Activated naive CD4-positive, alpha-beta T cell treated with anti-CD3 and anti-CD28 coated beads, Interleukin-2, amount 50 U/mL, for 24 hours (primary cell): ENCODE measurements around the gene MARF1.
"Not testable (repeated sequence)": the region's sequence is repeated elsewhere in the genome, so short reads cannot be mapped to it uniquely, and the experiment has no call there.

Experiments used
- H3K27ac Mint-ChIP-seq: one replicate; pipeline ENCODE4 v1.8.0; 2021; ENCODE audit warnings: mild to moderate bottlenecking, mixed read lengths
- H3K27me3 Mint-ChIP-seq: one replicate; pipeline ENCODE4 v1.8.0; 2021; ENCODE audit warnings: mixed read lengths
- H3K36me3 Mint-ChIP-seq: one replicate; pipeline ENCODE4 v1.8.0; 2021; ENCODE audit warnings: mixed read lengths
- H3K4me1 Mint-ChIP-seq: one replicate; pipeline ENCODE4 v1.8.0; 2021; ENCODE audit warnings: mixed read lengths
- H3K4me3 Mint-ChIP-seq: one replicate; pipeline ENCODE4 v1.8.0; 2021; ENCODE audit warnings: mild to moderate bottlenecking, mixed read lengths
- H3K9me3 Mint-ChIP-seq: one replicate; pipeline ENCODE4 v1.8.0; 2021; ENCODE audit warnings: mixed read lengths

Gene MARF1

GRCh38 chr16:15583526-15583925 lies 59.4 kb downstream of the MARF1 start:
- Mint-ChIP-seq H3K36me3 (peaks cover 16% of the 10 kb centered on the region), H3K4me1 (peaks cover 9% of the 10 kb centered on the region), H3K27me3 (no peaks in the 10 kb centered on the region), H3K27ac (no peak overlapping the region), H3K9me3 (peaks cover 6% of the 10 kb centered on the region), H3K4me3 (no peak overlapping the region)

- peaks cover 6% of the 10 kb centered on the region for H3K9me3 Mint-ChIP-seq
- peaks cover 4% of the 10 kb centered on the region for H3K4me1 Mint-ChIP-seq
- no peak overlapping the region for H3K4me3 Mint-ChIP-seq
- H3K36me3 Mint-ChIP-seq, result peaks cover 12% of the 10 kb centered on the region
- no peak overlapping the region for H3K27ac Mint-ChIP-seq
- no peaks in the 10 kb centered on the region for H3K27me3 Mint-ChIP-seq
These were observed 61.7 kb downstream of the MARF1 start for GRCh38 chr16:15581127-15581815.

GRCh38 chr16:15578824-15579223 lies 64.1 kb downstream of the MARF1 start:
- no peaks in the 10 kb centered on the region for H3K9me3 Mint-ChIP-seq
- H3K4me3 Mint-ChIP-seq, result no peak overlapping the region
- H3K27me3 Mint-ChIP-seq, result no peaks in the 10 kb centered on the region
- peaks cover 4% of the 10 kb centered on the region for H3K4me1 Mint-ChIP-seq
- H3K27ac Mint-ChIP-seq, result no peak overlapping the region
- peaks cover 5% of the 10 kb centered on the region for H3K36me3 Mint-ChIP-seq

GRCh38 chr16:15576960-15577958 lies 65.7 kb downstream of the MARF1 start:
- Mint-ChIP-seq H3K4me1 (peaks cover 18% of the 10 kb centered on the region), H3K36me3 (peaks cover 11% of the 10 kb centered on the region), H3K9me3 (no peaks in the 10 kb centered on the region), H3K27me3 (no peaks in the 10 kb centered on the region), H3K4me3 (no peak overlapping the region), H3K27ac (peak overlapping the region; percentile 14)

- Mint-ChIP-seq H3K27ac (no peak overlapping the region), H3K4me1 (peaks cover 27% of the 10 kb centered on the region), H3K9me3 (peaks cover 5% of the 10 kb centered on the region), H3K27me3 (no peaks in the 10 kb centered on the region), H3K4me3 (no peak overlapping the region), H3K36me3 (peaks cover 8% of the 10 kb centered on the region)
These were observed 67.5 kb downstream of the MARF1 start for GRCh38 chr16:15575293-15576049.

- H3K4me1 Mint-ChIP-seq, result peaks cover 27% of the 10 kb centered on the region
- H3K27me3 Mint-ChIP-seq, result no peaks in the 10 kb centered on the region
- H3K36me3 Mint-ChIP-seq, result peaks cover 8% of the 10 kb centered on the region
- no peak overlapping the region for H3K27ac Mint-ChIP-seq
- H3K4me3 Mint-ChIP-seq, result no peak overlapping the region
- H3K9me3 Mint-ChIP-seq, result peaks cover 5% of the 10 kb centered on the region
These were observed 68.4 kb downstream of the MARF1 start for GRCh38 chr16:15574614-15574948.

GRCh38 chr16:15573896-15574613 lies 68.9 kb downstream of the MARF1 start:
- H3K9me3 Mint-ChIP-seq, H3K27me3 Mint-ChIP-seq, H3K27ac Mint-ChIP-seq, H3K36me3 Mint-ChIP-seq: not testable (repeated sequence)
- peak overlapping the region; percentile 30 for H3K4me3 Mint-ChIP-seq
- H3K4me1 Mint-ChIP-seq, result peaks cover 27% of the 10 kb centered on the region

- Mint-ChIP-seq H3K4me3 (peak overlapping the region; percentile 30), H3K4me1 (peaks cover 27% of the 10 kb centered on the region), H3K27me3 (no peaks in the 10 kb centered on the region), H3K27ac (peak overlapping the region; percentile 71), H3K36me3 (peaks cover 8% of the 10 kb centered on the region), H3K9me3 (peaks cover 5% of the 10 kb centered on the region)
These were observed 69.6 kb downstream of the MARF1 start for GRCh38 chr16:15573274-15573895.

GRCh38 chr16:15572329-15573001 lies 70.5 kb downstream of the MARF1 start:
- Mint-ChIP-seq H3K4me3 (peak overlapping the region; percentile 56), H3K36me3 (peaks cover 7% of the 10 kb centered on the region)

GRCh38 chr16:15571557-15571956 lies 71.4 kb downstream of the MARF1 start:
- H3K27me3 Mint-ChIP-seq, result no peaks in the 10 kb centered on the region
- peaks cover 27% of the 10 kb centered on the region for H3K4me1 Mint-ChIP-seq
- peaks cover 5% of the 10 kb centered on the region for H3K36me3 Mint-ChIP-seq
- peaks cover 5% of the 10 kb centered on the region for H3K9me3 Mint-ChIP-seq
- no peak overlapping the region for H3K4me3 Mint-ChIP-seq
- H3K27ac Mint-ChIP-seq, result no peak overlapping the region

More at GRCh38 chr16:15572329-15573001, 70.5 kb downstream of the MARF1 start:
- peaks cover 5% of the 10 kb centered on the region for H3K9me3 Mint-ChIP-seq
- no peaks in the 10 kb centered on the region for H3K27me3 Mint-ChIP-seq
- peaks cover 27% of the 10 kb centered on the region for H3K4me1 Mint-ChIP-seq
- peak overlapping the region; percentile 71 for H3K27ac Mint-ChIP-seq

GRCh38 chr16:15570666-15571065 lies 72.3 kb downstream of the MARF1 start:
- H3K27ac Mint-ChIP-seq, result peak overlapping the region; percentile 15
- H3K4me3 Mint-ChIP-seq, H3K36me3 Mint-ChIP-seq, H3K9me3 Mint-ChIP-seq, H3K27me3 Mint-ChIP-seq: not testable (repeated sequence)
- peaks cover 27% of the 10 kb centered on the region for H3K4me1 Mint-ChIP-seq

- no peak overlapping the region for H3K27ac Mint-ChIP-seq
- H3K27me3 Mint-ChIP-seq, result no peaks in the 10 kb centered on the region
- no peaks in the 10 kb centered on the region for H3K36me3 Mint-ChIP-seq
- H3K4me1 Mint-ChIP-seq, result peaks cover 19% of the 10 kb centered on the region
- peaks cover 5% of the 10 kb centered on the region for H3K9me3 Mint-ChIP-seq
- no peak overlapping the region for H3K4me3 Mint-ChIP-seq
These were observed 75.1 kb downstream of the MARF1 start for GRCh38 chr16:15567823-15568222.

- Mint-ChIP-seq H3K36me3 (no peaks in the 10 kb centered on the region), H3K27me3 (no peaks in the 10 kb centered on the region)
These were observed 76.9 kb downstream of the MARF1 start for GRCh38 chr16:15566095-15566494.

GRCh38 chr16:15564604-15565339 lies 78.2 kb downstream of the MARF1 start:
- no peaks in the 10 kb centered on the region for H3K4me1 Mint-ChIP-seq
- no peaks in the 10 kb centered on the region for H3K9me3 Mint-ChIP-seq
- no peak overlapping the region for H3K27ac Mint-ChIP-seq
- H3K4me3 Mint-ChIP-seq, result no peak overlapping the region
- no peaks in the 10 kb centered on the region for H3K36me3 Mint-ChIP-seq
- H3K27me3 Mint-ChIP-seq, result no peaks in the 10 kb centered on the region

More at GRCh38 chr16:15566095-15566494, 76.9 kb downstream of the MARF1 start:
- Mint-ChIP-seq H3K27ac (no peak overlapping the region), H3K4me3 (no peak overlapping the region), H3K4me1 (peaks cover 4% of the 10 kb centered on the region), H3K9me3 (no peaks in the 10 kb centered on the region)
